Measurements from ENCODE around the gene C11orf21.
A peak's percentile ranks its signal among the peaks of the same experiment; 100 is the strongest.

The C11orf21 gene

DNA sequence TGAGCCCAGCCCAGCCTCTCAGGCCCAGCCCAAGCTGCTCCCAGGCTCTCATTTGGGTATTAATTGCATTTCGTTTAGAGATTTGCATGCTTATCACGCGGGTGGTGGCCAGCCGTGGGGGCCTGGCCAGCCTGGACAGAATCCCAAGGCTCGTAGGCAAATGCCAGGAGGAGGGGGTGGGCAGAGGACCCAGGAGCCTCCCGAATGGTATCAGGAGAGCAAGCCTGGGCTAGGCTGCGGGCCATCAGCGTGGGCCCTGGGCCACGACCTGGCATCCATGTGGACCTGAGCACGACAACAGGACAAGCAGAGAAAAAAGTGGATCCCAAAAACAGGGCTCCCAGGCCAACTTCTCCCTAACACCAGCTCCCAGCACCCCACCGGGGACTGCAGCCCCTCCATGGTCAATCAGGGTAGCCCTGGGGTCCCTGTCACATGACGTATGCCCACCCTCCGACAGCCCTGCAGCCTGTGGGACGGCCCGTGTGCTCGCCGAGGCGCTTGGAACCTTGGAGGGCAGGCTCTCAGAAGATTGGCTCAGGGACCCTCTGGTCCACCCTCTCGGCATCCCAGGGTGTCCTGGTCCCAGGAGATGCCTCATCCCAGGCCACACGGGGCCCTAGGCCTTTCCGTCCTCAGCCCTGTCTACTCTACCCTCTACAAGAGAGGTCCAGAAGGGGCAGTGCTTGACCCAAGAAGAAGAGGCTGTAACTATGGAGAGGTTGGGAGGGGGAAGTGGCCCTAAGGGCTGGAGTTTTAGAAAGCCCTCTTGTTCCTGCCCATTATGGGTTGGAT, 40.1 kb downstream of the C11orf21 start:
- no peak overlapping the region for H3K4me3 ChIP-seq (replicated peaks; ENCODE audit: insufficient read depth, low read length)
- DNase-seq (ENCODE audit: low read depth in 1 of 2, low spot score in 1 of 2): no peak
- H3K27me3 ChIP-seq (ENCODE audit: insufficient read depth, poor library complexity, severe bottlenecking): peaks cover 11% of the 10 kb centered on the region
- H3K27ac ChIP-seq (replicated peaks): no peak overlapping the region
- TF ChIP-seq, protein P1, sequence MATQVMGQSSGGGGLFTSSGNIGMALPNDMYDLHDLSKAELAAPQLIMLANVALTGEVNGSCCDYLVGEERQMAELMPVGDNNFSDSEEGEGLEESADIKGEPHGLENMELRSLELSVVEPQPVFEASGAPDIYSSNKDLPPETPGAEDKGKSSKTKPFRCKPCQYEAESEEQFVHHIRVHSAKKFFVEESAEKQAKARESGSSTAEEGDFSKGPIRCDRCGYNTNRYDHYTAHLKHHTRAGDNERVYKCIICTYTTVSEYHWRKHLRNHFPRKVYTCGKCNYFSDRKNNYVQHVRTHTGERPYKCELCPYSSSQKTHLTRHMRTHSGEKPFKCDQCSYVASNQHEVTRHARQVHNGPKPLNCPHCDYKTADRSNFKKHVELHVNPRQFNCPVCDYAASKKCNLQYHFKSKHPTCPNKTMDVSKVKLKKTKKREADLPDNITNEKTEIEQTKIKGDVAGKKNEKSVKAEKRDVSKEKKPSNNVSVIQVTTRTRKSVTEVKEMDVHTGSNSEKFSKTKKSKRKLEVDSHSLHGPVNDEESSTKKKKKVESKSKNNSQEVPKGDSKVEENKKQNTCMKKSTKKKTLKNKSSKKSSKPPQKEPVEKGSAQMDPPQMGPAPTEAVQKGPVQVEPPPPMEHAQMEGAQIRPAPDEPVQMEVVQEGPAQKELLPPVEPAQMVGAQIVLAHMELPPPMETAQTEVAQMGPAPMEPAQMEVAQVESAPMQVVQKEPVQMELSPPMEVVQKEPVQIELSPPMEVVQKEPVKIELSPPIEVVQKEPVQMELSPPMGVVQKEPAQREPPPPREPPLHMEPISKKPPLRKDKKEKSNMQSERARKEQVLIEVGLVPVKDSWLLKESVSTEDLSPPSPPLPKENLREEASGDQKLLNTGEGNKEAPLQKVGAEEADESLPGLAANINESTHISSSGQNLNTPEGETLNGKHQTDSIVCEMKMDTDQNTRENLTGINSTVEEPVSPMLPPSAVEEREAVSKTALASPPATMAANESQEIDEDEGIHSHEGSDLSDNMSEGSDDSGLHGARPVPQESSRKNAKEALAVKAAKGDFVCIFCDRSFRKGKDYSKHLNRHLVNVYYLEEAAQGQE (IDR thresholded peaks at IDR 0.05; ENCODE audit: insufficient replicate concordance, low read depth): no peak
- TF ChIP-seq SPI1 (IDR thresholded peaks at IDR 0.05; ENCODE audit: borderline replicate concordance, low read depth): 0 out of 2 replicates have a peak, but pooled peaks have one; percentile 3
- no peak for TF ChIP-seq POLR2AphosphoS5 (IDR thresholded peaks at IDR 0.05; ENCODE audit: low read depth)
- TF ChIP-seq GABPA (IDR thresholded peaks at IDR 0.05; ENCODE audit: low read depth): no peak

- TF ChIP-seq POLR2AphosphoS5 (IDR thresholded peaks at IDR 0.05; ENCODE audit: low read depth) (no peak), SPI1 (IDR thresholded peaks at IDR 0.05; ENCODE audit: borderline replicate concordance, low read depth) (no peak), GABPA (IDR thresholded peaks at IDR 0.05; ENCODE audit: low read depth) (no peak)
- TF ChIP-seq, protein P1 (IDR thresholded peaks at IDR 0.05; ENCODE audit: insufficient replicate concordance, low read depth): no peak
- TF ChIP-seq, protein P2, sequence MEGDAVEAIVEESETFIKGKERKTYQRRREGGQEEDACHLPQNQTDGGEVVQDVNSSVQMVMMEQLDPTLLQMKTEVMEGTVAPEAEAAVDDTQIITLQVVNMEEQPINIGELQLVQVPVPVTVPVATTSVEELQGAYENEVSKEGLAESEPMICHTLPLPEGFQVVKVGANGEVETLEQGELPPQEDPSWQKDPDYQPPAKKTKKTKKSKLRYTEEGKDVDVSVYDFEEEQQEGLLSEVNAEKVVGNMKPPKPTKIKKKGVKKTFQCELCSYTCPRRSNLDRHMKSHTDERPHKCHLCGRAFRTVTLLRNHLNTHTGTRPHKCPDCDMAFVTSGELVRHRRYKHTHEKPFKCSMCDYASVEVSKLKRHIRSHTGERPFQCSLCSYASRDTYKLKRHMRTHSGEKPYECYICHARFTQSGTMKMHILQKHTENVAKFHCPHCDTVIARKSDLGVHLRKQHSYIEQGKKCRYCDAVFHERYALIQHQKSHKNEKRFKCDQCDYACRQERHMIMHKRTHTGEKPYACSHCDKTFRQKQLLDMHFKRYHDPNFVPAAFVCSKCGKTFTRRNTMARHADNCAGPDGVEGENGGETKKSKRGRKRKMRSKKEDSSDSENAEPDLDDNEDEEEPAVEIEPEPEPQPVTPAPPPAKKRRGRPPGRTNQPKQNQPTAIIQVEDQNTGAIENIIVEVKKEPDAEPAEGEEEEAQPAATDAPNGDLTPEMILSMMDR (IDR thresholded peaks at IDR 0.05; ENCODE audit: insufficient read depth, low read length): no peak
- no peak overlapping the region for H3K27ac ChIP-seq (replicated peaks)
These were observed 41.0 kb downstream of the C11orf21 start for GRCh38 chr11:2260491-2261364.

DNA sequence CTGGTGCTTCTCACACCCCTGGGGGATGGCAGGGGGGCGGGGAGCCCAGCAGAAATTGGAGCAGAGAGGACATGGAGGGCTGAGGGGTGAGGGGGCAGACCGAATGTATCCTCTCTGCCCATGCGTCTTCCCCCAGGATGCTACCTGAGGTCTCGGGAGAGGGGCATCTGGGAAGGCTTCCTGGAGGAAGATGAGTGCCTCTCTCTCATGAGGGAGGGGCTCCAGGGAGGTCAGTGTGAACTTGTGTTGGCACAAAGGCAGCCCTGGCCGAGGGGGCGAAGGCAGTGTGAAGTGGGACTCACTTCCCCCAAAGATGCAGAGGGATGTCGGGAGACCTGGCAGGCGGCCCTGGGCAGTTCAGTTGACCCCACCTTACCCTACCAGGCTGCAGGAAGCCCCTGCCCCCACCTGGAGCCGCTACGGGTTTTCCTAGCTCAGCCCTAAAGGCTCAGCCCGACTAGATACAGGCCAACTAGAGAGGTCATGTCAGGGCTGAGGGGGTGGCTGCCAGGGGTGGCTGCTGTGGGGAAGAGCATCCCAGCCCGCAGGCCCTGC, 41.7 kb downstream of the C11orf21 start:
- DNase-seq (ENCODE audit: low read depth in 1 of 2, low spot score in 1 of 2): no peak
- Histone ChIP-seq H3K27me3 (ENCODE audit: insufficient read depth, poor library complexity, severe bottlenecking) (peaks cover 13% of the 10 kb centered on the region), H3K4me3 (replicated peaks; ENCODE audit: insufficient read depth, low read length) (no peak overlapping the region), H3K27ac (replicated peaks) (no peak overlapping the region)
- no peak for TF ChIP-seq GABPA (IDR thresholded peaks at IDR 0.05; ENCODE audit: low read depth)
- TF ChIP-seq, protein P1 (IDR thresholded peaks at IDR 0.05; ENCODE audit: insufficient replicate concordance, low read depth): no peak
- TF ChIP-seq, protein P2 (IDR thresholded peaks at IDR 0.05; ENCODE audit: insufficient read depth, low read length): no peak
- TF ChIP-seq POLR2AphosphoS5 (IDR thresholded peaks at IDR 0.05; ENCODE audit: low read depth): no peak
- TF ChIP-seq SPI1 (IDR thresholded peaks at IDR 0.05; ENCODE audit: borderline replicate concordance, low read depth): no peak

More at GRCh38 chr11:2260491-2261364, 41.0 kb downstream of the C11orf21 start:
- H3K4me3 ChIP-seq (replicated peaks; ENCODE audit: insufficient read depth, low read length): no peak overlapping the region
- DNase-seq (ENCODE audit: low read depth in 1 of 2, low spot score in 1 of 2): no peak
- peaks cover 13% of the 10 kb centered on the region for H3K27me3 ChIP-seq (ENCODE audit: insufficient read depth, poor library complexity, severe bottlenecking)
